Left hindlimb (tissue), 1 donor: ENCODE measurements around the gene BEAN1.
A peak's percentile ranks its signal among the peaks of the same experiment; 100 is the strongest.
"Not testable (repeated sequence)": the region's sequence is repeated elsewhere in the genome, so short reads cannot be mapped to it uniquely, and the experiment has no call there.

Source experiments
- DNase-seq: peaks from one replicate; pipeline ENCODE4 v3.0.0-alpha.2; 2018

BEAN1 gene

GRCh38 chr16:66510711-66511601 is 83.9 kb downstream of the BEAN1 start:
- no peak for DNase-seq

GRCh38 chr16:66511602-66512271 is 84.6 kb downstream of the BEAN1 start:
- no peak for DNase-seq

- no peak for DNase-seq
Measured at GRCh38 chr16:66512272-66513110, 85.4 kb downstream of the BEAN1 start.

- no peak for DNase-seq
Measured at GRCh38 chr16:66513111-66513723, 86.1 kb downstream of the BEAN1 start.

- DNase-seq = not testable (repeated sequence)
Measured at GRCh38 chr16:66514391-66514790, 87.3 kb downstream of the BEAN1 start.

- DNase-seq = not testable (repeated sequence)
Measured at GRCh38 chr16:66514980-66515595, 88.0 kb downstream of the BEAN1 start.

- no peak for DNase-seq
Measured at GRCh38 chr16:66515596-66516508, 88.8 kb downstream of the BEAN1 start.

GRCh38 chr16:66516509-66516807 is 89.4 kb downstream of the BEAN1 start:
- DNase-seq = no peak

GRCh38 chr16:66516808-66517585 is 89.9 kb downstream of the BEAN1 start:
- peak; percentile 95 for DNase-seq

GRCh38 chr16:66517586-66518263 is 90.6 kb downstream of the BEAN1 start:
- no peak for DNase-seq

- DNase-seq = no peak
Measured at GRCh38 chr16:66519482-66520373, 92.6 kb downstream of the BEAN1 start.

- no peak for DNase-seq
Measured at GRCh38 chr16:66520406-66521170, 93.5 kb downstream of the BEAN1 start.

GRCh38 chr16:66521252-66521713 is 94.2 kb downstream of the BEAN1 start:
- DNase-seq = no peak

- no peak for DNase-seq
Measured at GRCh38 chr16:66521951-66522771, 95.1 kb downstream of the BEAN1 start.

- DNase-seq = no peak
Measured at GRCh38 chr16:66522816-66523590, 95.9 kb downstream of the BEAN1 start.

GRCh38 chr16:66523861-66524354 is 96.8 kb downstream of the BEAN1 start:
- DNase-seq = no peak
